Lung (tissue), 12 donors: ENCODE data around the gene PPP1R27. TPM values are rescaled to one million over a fixed set of nuclear protein-coding genes. Genes with fewer than 3 reads are reported as not detected.

Experiments used
- ATAC-seq: fragments of 200-7000 bp; cut with Tn5 transposase; one replicate; pipeline ENCODE4 v1.9.1; 2020; ENCODE audit warnings: moderate number of reproducible peaks; ENCODE audit not compliant: insufficient read depth, low FRiP score
- DNase-seq, 3 donors: peaks; one replicate each; pipeline ENCODE4 v3.0.0-alpha.2; 2013 to 2017
- H3K27ac ChIP-seq, 2 donors: one replicate each; pipeline ENCODE4 v1.5.1; 2013; ENCODE audit warnings: mild to moderate bottlenecking in 2 of 2, moderate library complexity in 2 of 2, control low read depth in 1 of 2, inconsistent platforms in 1 of 2, low read depth in 1 of 2, low read length in 1 of 2
- H3K27me3 ChIP-seq, 3 donors: one replicate each; pipeline ENCODE4 v1.5.1; 2013; ENCODE audit warnings: low read length in 2 of 3; ENCODE audit not compliant: control insufficient read depth in 3 of 3, insufficient read depth in 3 of 3
- H3K36me3 ChIP-seq, 4 donors: one replicate each; pipeline ENCODE4 v1.5.1; 2013; ENCODE audit warnings: low read length in 4 of 4, mild to moderate bottlenecking in 1 of 4, moderate library complexity in 1 of 4; ENCODE audit not compliant: control insufficient read depth in 4 of 4, insufficient read depth in 4 of 4
- H3K4me1 ChIP-seq, 5 donors: one replicate each; pipeline ENCODE4 v1.5.1; 2013; ENCODE audit warnings: low read length in 5 of 5, mild to moderate bottlenecking in 2 of 5, moderate library complexity in 1 of 5; ENCODE audit not compliant: control insufficient read depth in 5 of 5, insufficient read depth in 5 of 5
- H3K4me3 ChIP-seq: one replicate; pipeline ENCODE4 v1.5.1; 2013; ENCODE audit warnings: mild to moderate bottlenecking, control low read depth, moderate library complexity
- H3K9ac ChIP-seq, 2 donors: one replicate each; pipeline ENCODE4 v1.5.1; 2013; ENCODE audit warnings: low read length in 2 of 2, control low read depth in 1 of 2; ENCODE audit not compliant: insufficient read depth in 1 of 2
- H3K9me3 ChIP-seq, 4 donors: one replicate each; pipeline ENCODE4 v1.5.1; 2013; ENCODE audit warnings: low read length in 3 of 4, mild to moderate bottlenecking in 1 of 4, moderate library complexity in 1 of 4; ENCODE audit not compliant: control insufficient read depth in 4 of 4, insufficient read depth in 3 of 4
- WGBS, 2 donors: extraction: QIAGEN DNeasy Blood & Tissue Kit; methylation state at CpG; one replicate each; pipeline ENCODE4 v1.1.7; 2013; 5-methylcytosine and 5-hydroxymethylcytosine counted together
- polyA plus RNA-seq, 2 donors: library from polyadenylated mRNA; stranded (reverse); fragments of 200-250 nt; gene quantifications; one replicate each; pipeline ENCODE4 v1.2.1, GENCODE V29; 2013
- total RNA-seq, 2 donors: library from RNA; depleted of rRNA in 1 of 2; stranded (reverse); fragments of >200 nt in 1 of 2; gene quantifications; one replicate each; pipeline ENCODE4 v1.2.1, GENCODE V29; 2014 to 2021
- TF ChIP-seq, protein P1 (sequence below): IDR thresholded peaks from 2 replicates; pipeline ENCODE4 v1.5.1; 2012; ENCODE audit warnings: mild to moderate bottlenecking; ENCODE audit errors: control extremely low read depth, extremely low read depth
- donor health status: control.
- donor health status: control.
- donor health status: Bipolar disorder and iron deficiency.
- donor health status: healthy.
- donor health status: DM: yes; HTN: yes; CAD: no.

Gene PPP1R27
- total and polyA plus RNA-seq, 4 donors = 0.13 TPM; not detected in 3

DNA sequence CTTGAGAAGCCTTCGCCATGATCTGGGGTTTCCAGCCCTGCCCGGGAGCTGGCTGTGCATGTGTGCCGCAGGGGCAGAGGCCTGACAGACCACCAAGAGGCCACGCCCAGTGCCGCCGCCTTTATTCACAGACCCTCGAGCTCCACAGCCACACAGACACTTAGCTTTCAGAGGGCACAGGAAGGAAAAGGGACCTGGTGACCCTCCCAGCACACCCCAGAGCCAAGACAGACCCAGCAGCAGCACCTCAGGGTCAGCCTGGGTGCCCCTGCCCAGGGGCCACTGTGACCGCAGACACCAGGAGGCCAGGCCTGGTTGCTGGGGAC is 12.6 kb downstream of the PPP1R27 start:
- WGBS, 2 donors = 87 to 90% methylated on average over 8 of the region's 8 CpGs
- peaks cover 0 to 18% (median 3%) of the 10 kb centered on the region in 4 donors for H3K36me3 ChIP-seq
- H3K27ac ChIP-seq = peak overlapping the region; percentile 84 to 88
- ATAC-seq (no peak), DNase-seq (no peak)
- H3K27me3 ChIP-seq = peaks cover 0 to 4% (median 0%) of the 10 kb centered on the region in 3 donors
- H3K4me1 ChIP-seq = peaks cover 0 to 4% (median 0%) of the 10 kb centered on the region in 5 donors
- H3K9me3 ChIP-seq = peaks cover 0 to 2% (median 0%) of the 10 kb centered on the region in 4 donors
- H3K4me3 ChIP-seq = no peak overlapping the region
- TF ChIP-seq, protein P1, sequence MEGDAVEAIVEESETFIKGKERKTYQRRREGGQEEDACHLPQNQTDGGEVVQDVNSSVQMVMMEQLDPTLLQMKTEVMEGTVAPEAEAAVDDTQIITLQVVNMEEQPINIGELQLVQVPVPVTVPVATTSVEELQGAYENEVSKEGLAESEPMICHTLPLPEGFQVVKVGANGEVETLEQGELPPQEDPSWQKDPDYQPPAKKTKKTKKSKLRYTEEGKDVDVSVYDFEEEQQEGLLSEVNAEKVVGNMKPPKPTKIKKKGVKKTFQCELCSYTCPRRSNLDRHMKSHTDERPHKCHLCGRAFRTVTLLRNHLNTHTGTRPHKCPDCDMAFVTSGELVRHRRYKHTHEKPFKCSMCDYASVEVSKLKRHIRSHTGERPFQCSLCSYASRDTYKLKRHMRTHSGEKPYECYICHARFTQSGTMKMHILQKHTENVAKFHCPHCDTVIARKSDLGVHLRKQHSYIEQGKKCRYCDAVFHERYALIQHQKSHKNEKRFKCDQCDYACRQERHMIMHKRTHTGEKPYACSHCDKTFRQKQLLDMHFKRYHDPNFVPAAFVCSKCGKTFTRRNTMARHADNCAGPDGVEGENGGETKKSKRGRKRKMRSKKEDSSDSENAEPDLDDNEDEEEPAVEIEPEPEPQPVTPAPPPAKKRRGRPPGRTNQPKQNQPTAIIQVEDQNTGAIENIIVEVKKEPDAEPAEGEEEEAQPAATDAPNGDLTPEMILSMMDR = no peak
- H3K9ac ChIP-seq = no peak overlapping the region

DNA sequence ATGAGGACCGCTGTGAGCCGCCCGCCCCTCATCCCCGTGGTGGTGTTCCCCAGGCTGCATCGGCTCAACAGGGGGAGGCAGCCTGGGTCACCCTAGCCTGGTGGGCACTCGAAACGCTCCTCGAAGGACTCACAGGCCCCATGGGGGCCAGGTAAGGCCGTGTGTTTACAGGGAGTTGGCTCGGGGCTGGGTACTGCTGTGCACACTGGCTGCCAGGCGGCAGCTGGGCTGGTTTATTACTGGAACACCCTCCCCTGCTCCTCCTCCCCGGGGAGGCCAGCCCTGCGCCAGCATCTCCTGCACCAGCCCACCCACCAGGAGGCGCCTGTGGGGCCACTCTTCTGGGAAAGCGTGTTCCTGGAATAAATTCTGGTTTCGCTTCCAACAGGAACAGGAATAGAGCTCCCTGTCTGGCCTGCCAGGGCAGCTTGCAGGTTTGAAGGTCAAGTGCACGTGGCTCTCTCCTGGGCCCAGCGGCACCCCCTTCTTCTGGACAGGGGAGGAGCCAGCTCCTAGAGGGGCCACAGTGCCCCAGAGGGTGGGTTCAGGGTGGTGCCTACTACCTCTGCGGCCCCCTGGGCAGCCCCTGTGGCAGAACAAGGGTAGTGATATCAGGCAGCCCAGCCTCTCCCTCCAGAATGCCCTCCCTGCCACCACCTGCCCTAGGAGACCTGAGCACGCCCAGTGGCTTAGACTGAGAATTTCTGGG is 13.1 kb downstream of the PPP1R27 start:
- Histone ChIP-seq H3K9me3 (peaks cover 0 to 2% (median 0%) of the 10 kb centered on the region in 4 donors), H3K4me1 (peaks cover 0 to 4% (median 0%) of the 10 kb centered on the region in 5 donors), H3K9ac (no peak overlapping the region), H3K27me3 (peaks cover 0 to 4% (median 0%) of the 10 kb centered on the region in 3 donors), H3K36me3 (peaks cover 0 to 18% (median 3%) of the 10 kb centered on the region in 4 donors), H3K4me3 (no peak overlapping the region), H3K27ac (peak overlapping the region; percentile 84 to 88)
- DNase-seq (peak in 2 of 3 donors; percentile 18 to 29), ATAC-seq (peak; percentile 78)
- TF ChIP-seq, protein P1 = peak; percentile 40
- WGBS, 2 donors = 42 to 52% methylated on average over 20 of the region's 20 CpGs

DNA sequence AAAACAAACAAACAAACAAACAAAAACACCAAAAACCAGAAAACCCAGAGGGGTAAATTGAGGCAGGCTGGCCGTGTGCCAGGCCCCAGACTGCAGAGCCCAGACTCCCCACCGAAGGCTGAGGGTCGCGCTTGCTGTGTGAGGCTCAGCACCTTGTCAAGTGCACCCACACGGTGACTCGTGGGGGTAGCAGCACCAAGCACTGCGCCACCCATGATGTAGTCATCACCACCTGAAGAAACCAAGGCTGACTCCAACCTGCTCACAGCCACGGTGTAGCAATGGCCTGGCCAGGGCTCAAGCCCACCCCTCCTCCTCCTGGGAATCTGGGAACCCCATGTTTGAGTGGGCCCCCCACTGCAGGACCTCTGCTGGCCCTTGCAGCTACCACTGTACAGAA is 13.7 kb downstream of the PPP1R27 start:
- no peak overlapping the region for H3K9ac ChIP-seq
- peaks cover 0 to 18% (median 3%) of the 10 kb centered on the region in 4 donors for H3K36me3 ChIP-seq
- TF ChIP-seq, protein P1 = no peak
- ATAC-seq (no peak), DNase-seq (no peak)
- peaks cover 0 to 4% (median 0%) of the 10 kb centered on the region in 5 donors for H3K4me1 ChIP-seq
- peaks cover 0 to 4% (median 0%) of the 10 kb centered on the region in 3 donors for H3K27me3 ChIP-seq
- no peak overlapping the region for H3K4me3 ChIP-seq
- H3K9me3 ChIP-seq = peaks cover 0 to 2% (median 0%) of the 10 kb centered on the region in 4 donors
- 83 to 87% methylated on average over 8 of the region's 8 CpGs for WGBS, 2 donors
- peak overlapping the region in 1 of 2 donors; percentile 78 for H3K27ac ChIP-seq
